ENCODE measurements around the gene RALGPS1. TPM values are rescaled to one million over a fixed set of nuclear protein-coding genes. Genes with fewer than 3 reads are reported as not detected.

RALGPS1 gene
- total RNA-seq, 1 experiment from 2014 or later = 18.6 TPM

DNA sequence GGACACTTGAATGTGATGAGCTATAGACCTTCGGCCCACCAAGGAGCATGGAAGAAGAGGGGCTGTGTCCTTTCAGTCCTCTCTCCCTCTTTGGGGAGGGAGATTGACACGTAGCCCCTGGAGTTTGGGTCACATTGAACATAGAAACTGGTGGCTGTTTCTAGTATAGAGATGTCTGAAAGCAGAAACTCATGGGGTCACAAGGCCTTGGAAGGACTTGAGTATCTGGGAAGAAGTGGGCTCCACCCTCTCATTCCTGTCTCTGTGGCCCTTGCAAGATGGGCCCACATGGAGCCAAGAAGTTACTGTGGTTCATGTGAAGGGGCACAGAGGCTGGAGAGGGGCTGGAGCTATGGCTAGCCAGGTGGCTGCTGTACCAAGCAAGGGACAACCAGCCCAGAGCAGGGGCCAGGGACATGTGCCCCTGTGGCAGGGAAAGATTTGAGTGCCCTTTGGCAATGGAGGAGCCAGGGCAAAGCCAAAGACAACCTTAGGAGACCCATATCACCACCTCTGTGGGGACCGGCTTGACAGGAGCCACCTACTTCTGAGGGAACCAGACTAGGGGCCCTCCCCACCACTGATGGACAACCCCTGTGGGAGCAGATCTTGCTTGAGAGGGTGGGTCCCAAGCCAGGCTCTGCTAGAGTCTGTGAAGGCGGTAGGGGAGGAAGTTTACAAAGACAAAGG, 220.6 kb downstream of the RALGPS1 start:
- Mint-ChIP-seq H3K9me3 (no peaks in the 10 kb centered on the region), H3K4me1 (peaks cover 36 to 51% of the 10 kb centered on the region in 2 experiments), H3K36me3 (ENCODE audit: insufficient read depth in 1 of 3, low read depth in 3 of 3) (no peaks in the 10 kb centered on the region), H3K27me3 (ENCODE audit: low read depth) (no peaks in the 10 kb centered on the region), H3K27ac (peak overlapping the region in 1 of 3 experiments; percentile 64; a peak in 1 of 7 replicates), H3K4me3 (no peak overlapping the region)
- H2BK12ac ChIP-seq (ENCODE audit: insufficient read length, low read depth, low read length) = no peak overlapping the region
- H3K23me2 ChIP-seq (ENCODE audit: insufficient read length, low read depth, low read length, poor library complexity, severe bottlenecking) = no peaks in the 10 kb centered on the region
- no peak overlapping the region for H3K23ac ChIP-seq (ENCODE audit: insufficient read length, low read depth, low read length)
- peak; percentile 20 for DNase-seq
- no peak overlapping the region for H3K9ac ChIP-seq (ENCODE audit: extremely low read depth, insufficient read length, low read length)
- no peak overlapping the region for H3K56ac ChIP-seq (ENCODE audit: insufficient read length, low read depth, low read length)
- H3K4me1 ChIP-seq (ENCODE audit: insufficient read depth, low read length) = peaks cover 2% of the 10 kb centered on the region; the same call in 1 of the 2 replicates
- no peak overlapping the region for H2BK120ac ChIP-seq (ENCODE audit: low read depth, low read length, poor library complexity, severe bottlenecking)
- no CpG with 5 or more reads among the region's 4 CpGs for WGBS (ENCODE audit: extremely low coverage, insufficient read length, low lambda C conversion rate)
- H3K18ac ChIP-seq (ENCODE audit: insufficient read length, low read depth, low read length) = no peak overlapping the region
- no peak overlapping the region for H2BK20ac ChIP-seq (ENCODE audit: low read depth, low read length, poor library complexity, severe bottlenecking)
- H4K5ac ChIP-seq (ENCODE audit: insufficient read length, low read depth, low read length) = no peak overlapping the region
- H2AFZ ChIP-seq (ENCODE audit: low read length) = no peak overlapping the region
- no peak overlapping the region for H3K4me2 ChIP-seq (ENCODE audit: insufficient read depth, insufficient read length, low read length)
- H4K91ac ChIP-seq (ENCODE audit: insufficient read length, low read depth, low read length) = no peak overlapping the region
- no peak overlapping the region for H4K8ac ChIP-seq (replicated peaks; ENCODE audit: insufficient read length, low read depth, low read length)
- no peak overlapping the region for H3K27ac ChIP-seq (ENCODE audit: insufficient read length, low read depth, low read length)
- H2AK5ac ChIP-seq (ENCODE audit: insufficient read length, low read length) = no peak overlapping the region
- H4K20me1 ChIP-seq (ENCODE audit: control insufficient read depth, insufficient read depth, insufficient read length) = no peaks in the 10 kb centered on the region
- H3K27me3 ChIP-seq (ENCODE audit: insufficient read depth, low read length) = no peaks in the 10 kb centered on the region
- no peaks in the 10 kb centered on the region for H3K9me3 ChIP-seq (ENCODE audit: control insufficient read depth, low read depth, low read length)
- no peaks in the 10 kb centered on the region for H3K79me1 ChIP-seq (ENCODE audit: insufficient read depth, low read depth, low read length, poor library complexity, severe bottlenecking)
- TF ChIP-seq, protein P1, sequence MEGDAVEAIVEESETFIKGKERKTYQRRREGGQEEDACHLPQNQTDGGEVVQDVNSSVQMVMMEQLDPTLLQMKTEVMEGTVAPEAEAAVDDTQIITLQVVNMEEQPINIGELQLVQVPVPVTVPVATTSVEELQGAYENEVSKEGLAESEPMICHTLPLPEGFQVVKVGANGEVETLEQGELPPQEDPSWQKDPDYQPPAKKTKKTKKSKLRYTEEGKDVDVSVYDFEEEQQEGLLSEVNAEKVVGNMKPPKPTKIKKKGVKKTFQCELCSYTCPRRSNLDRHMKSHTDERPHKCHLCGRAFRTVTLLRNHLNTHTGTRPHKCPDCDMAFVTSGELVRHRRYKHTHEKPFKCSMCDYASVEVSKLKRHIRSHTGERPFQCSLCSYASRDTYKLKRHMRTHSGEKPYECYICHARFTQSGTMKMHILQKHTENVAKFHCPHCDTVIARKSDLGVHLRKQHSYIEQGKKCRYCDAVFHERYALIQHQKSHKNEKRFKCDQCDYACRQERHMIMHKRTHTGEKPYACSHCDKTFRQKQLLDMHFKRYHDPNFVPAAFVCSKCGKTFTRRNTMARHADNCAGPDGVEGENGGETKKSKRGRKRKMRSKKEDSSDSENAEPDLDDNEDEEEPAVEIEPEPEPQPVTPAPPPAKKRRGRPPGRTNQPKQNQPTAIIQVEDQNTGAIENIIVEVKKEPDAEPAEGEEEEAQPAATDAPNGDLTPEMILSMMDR (conservative IDR thresholded peaks at IDR 0.05) = no peak
- H3T11ph ChIP-seq (ENCODE audit: low read length) = no peak overlapping the region
- H3K14ac ChIP-seq (ENCODE audit: insufficient read depth, low read length) = no peak overlapping the region
- no peak overlapping the region for H2BK15ac ChIP-seq (ENCODE audit: low read depth, low read length)
- H3K79me2 ChIP-seq (ENCODE audit: insufficient read depth, low read length) = no peaks in the 10 kb centered on the region
- no peak overlapping the region for H2BK5ac ChIP-seq (ENCODE audit: insufficient read length, low read length)
- H3K4ac ChIP-seq (ENCODE audit: low read depth, low read length) = no peak overlapping the region

All from H9 (cell line).